K562 (cell line): Measurements from ENCODE around the gene MRFAP1. TPM values are rescaled to one million over a fixed set of nuclear protein-coding genes. Genes with fewer than 3 reads are reported as not detected.

Experiments
- ATAC-seq: fragments of 200-7000 bp; cut with Tn5 transposase; 3 replicates; pipeline ENCODE4 v1.9.1; 2020; ENCODE audit warnings: moderate library complexity
- BruUV-seq: library from RNA; stranded (reverse); fragments of 400-500 nt; replicated peaks from 2 replicates; lab custom pipeline; 2021; lab: Mats Ljungman, UMichigan
- CTCF ChIA-PET: fragments of 300-600 bp; formaldehyde crosslinking; extraction: SDS; loops from one replicate; lab custom pipeline; 2021; ENCODE audit warnings: low intra/inter-chr PET ratio; lab: Yijun Ruan, JAX
- POLR2A ChIA-PET: fragments of 300-600, 350-650 bp; sonication (Branson Sonifier 250); formaldehyde crosslinking; extraction: SDS; loops from one replicate; lab custom pipeline; 2021; ENCODE audit warnings: antibody characterized with exemption, inconsistent platforms; lab: Yijun Ruan, JAX
- DNase-seq, 4 experiments: peaks; one replicate each; pipeline versions ENCODE4 v3.0.0 to v3.0.0-alpha.2; 2011 to 2018; ENCODE audit warnings: low spot score in 3 of 4, mixed read lengths in 3 of 4; ENCODE audit errors: extremely low read depth in 1 of 4
- FAIRE-seq: peaks from 2 replicates; lab custom pipeline; 2011; peaks lifted over from hg19 to GRCh38; lab: Jason Lieb, UNC
- H2AFZ ChIP-seq: 2 replicates; pipeline ENCODE4 v1.6.0; 2011; ENCODE audit warnings: low read depth, low read length, control low read depth, inconsistent platforms
- H3K27ac ChIP-seq: fragments of 200-600 bp; 3 replicates; pipeline ENCODE4 v1.8.0; 2011; ENCODE audit warnings: low read depth, mild to moderate bottlenecking, control low read depth, inconsistent platforms, low read length, moderate library complexity, mixed read lengths; ENCODE audit errors: extremely low read depth
- H3K27me3 ChIP-seq, 2 experiments: fragments of 300-600 bp in 1 of 2; 2 replicates in 1 of 2; 3 replicates in 1 of 2; pipeline versions ENCODE4 v1.6.0 to v1.8.0; 2011; ENCODE audit warnings: inconsistent platforms in 2 of 2, low read length in 2 of 2, mild to moderate bottlenecking in 1 of 2, mixed read lengths in 1 of 2, moderate library complexity in 1 of 2; ENCODE audit not compliant: control insufficient read depth in 2 of 2, insufficient read depth in 2 of 2
- H3K36me3 ChIP-seq: fragments of 300-600 bp; 3 replicates; pipeline ENCODE4 v1.8.0; 2011; ENCODE audit warnings: mild to moderate bottlenecking, low read length, inconsistent platforms; ENCODE audit not compliant: control insufficient read depth, insufficient read depth
- H3K4me1 ChIP-seq, 2 experiments: fragments of 200-600 bp in 1 of 2; replicated peaks in 1 of 2; 2 replicates in 1 of 2; 3 replicates in 1 of 2; pipeline versions ENCODE4 v1.5.1 to v1.8.0; 2011; ENCODE audit warnings: inconsistent platforms in 2 of 2, low read length in 2 of 2, mild to moderate bottlenecking in 1 of 2, mixed read lengths in 1 of 2, moderate library complexity in 1 of 2; ENCODE audit not compliant: control insufficient read depth in 2 of 2, insufficient read depth in 2 of 2
- H3K4me2 ChIP-seq: 2 replicates; pipeline ENCODE4 v1.6.1; 2011; ENCODE audit warnings: low read length, control low read depth, inconsistent platforms, mixed read lengths; ENCODE audit not compliant: insufficient read depth
- H3K4me3 ChIP-seq: fragments of 200-600 bp; sonication (generic), shearing (Covaris generic); 2 replicates; pipeline ENCODE4 v1.5.1; 2016; ENCODE audit warnings: control low read depth, inconsistent platforms
- H3K79me2 ChIP-seq: fragments of 200-600 bp; 3 replicates; pipeline ENCODE4 v1.8.0; 2011; ENCODE audit warnings: low read length, inconsistent platforms; ENCODE audit not compliant: control insufficient read depth, insufficient read depth
- H3K9ac ChIP-seq, 2 experiments: 2 replicates each; pipeline versions ENCODE4 v1.6.0 to v1.6.1; 2011; ENCODE audit warnings: low read depth in 2 of 2, low read length in 2 of 2, control low read depth in 1 of 2, inconsistent platforms in 1 of 2, mild to moderate bottlenecking in 1 of 2, mixed read lengths in 1 of 2; ENCODE audit not compliant: insufficient read depth in 1 of 2
- H3K9me1 ChIP-seq: one replicate; pipeline ENCODE4 v1.6.0; 2011; ENCODE audit warnings: inconsistent platforms, mild to moderate bottlenecking, low read length, moderate library complexity; ENCODE audit not compliant: control insufficient read depth, insufficient read depth
- H3K9me3 ChIP-seq: replicated peaks from 2 replicates; pipeline ENCODE4 v1.5.1; 2011; ENCODE audit warnings: low read depth, low read length, inconsistent platforms; ENCODE audit not compliant: control insufficient read depth, insufficient read depth
- H4K20me1 ChIP-seq: replicated peaks from 2 replicates; pipeline ENCODE4 v1.6.1; 2011; ENCODE audit warnings: low read length, inconsistent platforms, mixed read lengths; ENCODE audit not compliant: control insufficient read depth, insufficient read depth
- POLR2G ChIP-seq: fragments of 200-400 bp; formaldehyde crosslinking; IDR thresholded peaks from 2 replicates; pipeline ENCODE4 v1.6.1; 2017; ENCODE audit warnings: low read depth, mild to moderate bottlenecking, antibody characterized with exemption, low read length, moderate library complexity
- WGBS: fragments of 100-300 bp; shearing (Covaris generic); methylation state at CpG from one replicate; pipeline ENCODE4 v1.1.6; 2016; ENCODE audit warnings: low coverage, mixed read lengths; ENCODE audit not compliant: insufficient coverage; ENCODE audit errors: missing lambda C conversion rate; 5-methylcytosine and 5-hydroxymethylcytosine counted together
- in situ Hi-C: fragments of 300-500 bp; cut with MboI; formaldehyde crosslinking; loops from 4 replicates; pipeline ENCODE4 v1.15.0; 2018; ENCODE audit warnings: inconsistent platforms, mixed read lengths
- intact Hi-C: fragments of 100-400 bp; cut with micrococcal nuclease; formaldehyde crosslinking; loops from 2 replicates; pipeline ENCODE4 v1.14.2; 2022
- polyA plus RNA-seq, 8 experiments: library from polyadenylated mRNA; depleted of rRNA in 4 of 8; stranded (reverse) in 5 of 8; unstranded in 3 of 8; fragments of >200 nt; fragmentation: Nextera tagmentation in 2 of 8; fragmentation: Illumina TruSeq in 1 of 8; extraction: Ambion mirVana in 2 of 8; extraction: Trizol in 1 of 8; gene quantifications; 2 replicates each; pipeline versions ENCODE4 v1.2.1 to v1.2.3, GENCODE V29; 2011 to 2014; ENCODE audit warnings: inconsistent platforms in 1 of 8, missing spikeins in 1 of 8
- total RNA-seq, 7 experiments: library from RNA; depleted of rRNA in 6 of 7; stranded (reverse); fragments of >200 nt in 6 of 7; fragmentation: Illumina TruSeq in 2 of 7; extraction: Trizol in 2 of 7; gene quantifications; 2 replicates each; pipeline versions ENCODE4 v1.2.1 to v1.2.3, GENCODE V29; 2011 to 2021; ENCODE audit warnings: low replicate concordance in 1 of 7
- TF ChIP-seq, protein P1 (sequence below): fragments of 450-650 bp; IDR thresholded peaks from 2 replicates; pipeline ENCODE4 v1.6.1; 2016; ENCODE audit warnings: low read depth, mild to moderate bottlenecking, moderate library complexity

The MRFAP1 gene
- total and polyA plus RNA-seq, 9 of the 15 experiments (the other 6 are each of a cell fraction or from before 2014, with no cell fraction given) = 46.0 to 270 (median 151) TPM

DNA sequence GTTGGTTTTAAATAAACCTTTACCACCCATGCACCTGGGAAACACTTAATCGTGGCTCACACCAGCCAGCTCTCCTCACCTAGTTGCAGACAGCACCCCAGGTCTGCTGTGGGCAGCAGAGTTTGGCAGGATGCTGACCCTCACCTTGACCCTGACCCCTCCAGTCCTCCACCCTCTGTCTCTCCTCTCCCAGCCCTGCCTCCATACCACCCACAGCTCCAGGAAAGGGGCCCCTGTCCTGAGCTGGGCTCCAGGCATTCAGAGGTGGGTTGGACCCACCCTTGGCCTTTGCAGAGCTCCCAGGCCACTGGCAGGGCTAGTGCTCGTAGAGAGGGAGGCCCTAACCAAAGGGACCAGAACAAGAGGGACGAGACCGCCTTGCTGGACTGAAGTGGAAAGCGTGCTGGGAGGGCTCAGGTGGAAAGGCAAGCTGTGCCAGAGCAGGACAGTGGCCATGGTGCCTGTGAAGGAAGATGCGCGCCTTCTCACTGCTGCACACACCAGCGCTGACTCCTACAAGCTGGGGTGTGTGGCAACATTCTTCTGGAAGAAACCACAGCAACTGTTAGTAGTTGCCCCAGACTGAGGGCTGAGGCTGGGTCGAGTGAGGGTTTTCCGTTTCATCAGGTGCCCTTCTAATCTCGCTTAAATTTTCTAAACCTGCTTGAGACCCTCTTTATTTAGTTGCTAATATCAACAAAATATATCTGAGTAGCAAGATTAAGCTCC is 42.5 kb downstream of the MRFAP1 start:
- intact Hi-C loops = loop anchor here (5.0 kb wide), 1 partner anchor 111 kb away; no protein-coding TSS in a partner anchor
- BruUV-seq = no TSS peak
- Histone ChIP-seq H4K20me1 (peaks cover 5% of the 10 kb centered on the region; the same call in 1 of the 2 replicates), H3K27ac (no peak overlapping the region), H3K36me3 (peaks cover 6% of the 10 kb centered on the region; the same call in 1 of the 3 replicates), H3K4me3 (no peak overlapping the region), H3K4me1 (peaks cover 6 to 22% of the 10 kb centered on the region in 2 experiments), H3K9me3 (no peaks in the 10 kb centered on the region), H3K9ac (peak overlapping the region in 1 of 2 experiments; percentile 77; a peak in 2 of 4 replicates), H3K79me2 (peaks cover 4% of the 10 kb centered on the region; the same call in 1 of the 3 replicates), H3K27me3 (no peaks in the 10 kb centered on the region), H2AFZ (no peak overlapping the region), H3K4me2 (no peak overlapping the region), H3K9me1 (no peaks in the 10 kb centered on the region)
- WGBS = 52% methylated on average over 11 of the region's 11 CpGs
- POLR2A ChIA-PET = interaction anchor here (0.5 to 3.3 kb wide), 6 partner anchors 9 to 233 kb away, joined by 3 to 38 read pairs (median 4); partner anchors contain the start of gene S100P
- CTCF ChIA-PET = interaction anchor here (0.7 kb wide), 1 partner anchor 40 kb away, joined by 5 read pairs; no protein-coding TSS in a partner anchor
- ATAC-seq (no peak), FAIRE-seq (no peak), DNase-seq (no peak)
- in situ Hi-C loops = no loop called here
- TF ChIP-seq, protein P1, sequence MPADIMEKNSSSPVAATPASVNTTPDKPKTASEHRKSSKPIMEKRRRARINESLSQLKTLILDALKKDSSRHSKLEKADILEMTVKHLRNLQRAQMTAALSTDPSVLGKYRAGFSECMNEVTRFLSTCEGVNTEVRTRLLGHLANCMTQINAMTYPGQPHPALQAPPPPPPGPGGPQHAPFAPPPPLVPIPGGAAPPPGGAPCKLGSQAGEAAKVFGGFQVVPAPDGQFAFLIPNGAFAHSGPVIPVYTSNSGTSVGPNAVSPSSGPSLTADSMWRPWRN = no peak
- peak; percentile 35; the same call in 1 of the 2 replicates for TF ChIP-seq POLR2G
